Neutrophil (primary cell): Measurements from ENCODE around the gene CAPN13.

Experiments
- H3K27ac ChIP-seq: fragments of 200-600 bp; sonication (generic); 2 replicates; pipeline ENCODE4 v1.5.1; 2016; ENCODE audit warnings: mild to moderate bottlenecking, moderate library complexity
- H3K27me3 ChIP-seq: fragments of 200-600 bp; sonication (generic); 2 replicates; pipeline ENCODE4 v1.6.0; 2016; ENCODE audit warnings: mild to moderate bottlenecking
- H3K36me3 ChIP-seq: fragments of 200-600 bp; sonication (generic); 2 replicates; pipeline ENCODE4 v1.5.1; 2017
- H3K4me1 ChIP-seq, 2 experiments: fragments of 200-600 bp in 1 of 2; sonication (generic) in 1 of 2; 1 replicate in 1 of 2; 2 replicates in 1 of 2; pipeline versions ENCODE4 v1.5.1 to v1.6.1; 2013 to 2016; ENCODE audit warnings: low read depth in 1 of 2, low read length in 1 of 2, mild to moderate bottlenecking in 1 of 2, moderate library complexity in 1 of 2; ENCODE audit not compliant: control insufficient read depth in 1 of 2, insufficient read depth in 1 of 2
- H3K4me3 ChIP-seq, 2 experiments: fragments of 200-600 bp in 1 of 2; sonication (generic) in 1 of 2; 1 replicate in 1 of 2; 2 replicates in 1 of 2; pipeline ENCODE4 v1.5.1; 2013 to 2016; ENCODE audit warnings: low read depth in 1 of 2, low read length in 1 of 2, mild to moderate bottlenecking in 1 of 2, moderate library complexity in 1 of 2
- H3K9me3 ChIP-seq: fragments of 200-600 bp; sonication (generic); 2 replicates; pipeline ENCODE4 v1.5.1; 2016
- TF ChIP-seq, protein P1 (sequence below): fragments of 200-600 bp; sonication (generic); IDR thresholded peaks from 2 replicates; pipeline ENCODE4 v1.5.1; 2016; ENCODE audit warnings: antibody characterized with exemption

Gene CAPN13

DNA sequence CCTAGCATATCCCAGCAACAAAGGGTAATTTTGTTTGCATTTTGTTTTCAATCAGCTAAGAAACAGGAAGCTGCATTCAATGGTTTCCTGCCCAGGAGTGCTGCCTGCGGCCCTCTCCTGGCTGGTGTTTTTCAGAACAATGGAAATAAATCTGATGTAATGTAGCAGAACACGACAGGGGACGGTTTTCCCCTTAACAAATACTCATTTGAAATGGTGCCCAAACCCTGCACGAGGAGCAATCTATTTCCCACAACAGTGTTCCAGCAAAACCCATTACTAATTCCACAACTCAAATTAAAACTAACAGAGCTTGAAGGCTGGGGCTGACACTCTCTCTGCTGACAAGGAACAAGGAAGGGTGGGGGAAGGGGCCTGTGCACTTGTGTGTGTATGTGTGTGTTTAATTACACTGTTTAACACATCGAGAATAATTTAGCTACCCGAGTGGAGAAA is 8.7 kb downstream of the CAPN13 start:
- Histone ChIP-seq H3K9me3 (no peaks in the 10 kb centered on the region), H3K4me3 (no peak overlapping the region), H3K36me3 (no peaks in the 10 kb centered on the region), H3K27ac (no peak overlapping the region), H3K27me3 (no peaks in the 10 kb centered on the region), H3K4me1 (no peaks in the 10 kb centered on the region)
- TF ChIP-seq, protein P1, sequence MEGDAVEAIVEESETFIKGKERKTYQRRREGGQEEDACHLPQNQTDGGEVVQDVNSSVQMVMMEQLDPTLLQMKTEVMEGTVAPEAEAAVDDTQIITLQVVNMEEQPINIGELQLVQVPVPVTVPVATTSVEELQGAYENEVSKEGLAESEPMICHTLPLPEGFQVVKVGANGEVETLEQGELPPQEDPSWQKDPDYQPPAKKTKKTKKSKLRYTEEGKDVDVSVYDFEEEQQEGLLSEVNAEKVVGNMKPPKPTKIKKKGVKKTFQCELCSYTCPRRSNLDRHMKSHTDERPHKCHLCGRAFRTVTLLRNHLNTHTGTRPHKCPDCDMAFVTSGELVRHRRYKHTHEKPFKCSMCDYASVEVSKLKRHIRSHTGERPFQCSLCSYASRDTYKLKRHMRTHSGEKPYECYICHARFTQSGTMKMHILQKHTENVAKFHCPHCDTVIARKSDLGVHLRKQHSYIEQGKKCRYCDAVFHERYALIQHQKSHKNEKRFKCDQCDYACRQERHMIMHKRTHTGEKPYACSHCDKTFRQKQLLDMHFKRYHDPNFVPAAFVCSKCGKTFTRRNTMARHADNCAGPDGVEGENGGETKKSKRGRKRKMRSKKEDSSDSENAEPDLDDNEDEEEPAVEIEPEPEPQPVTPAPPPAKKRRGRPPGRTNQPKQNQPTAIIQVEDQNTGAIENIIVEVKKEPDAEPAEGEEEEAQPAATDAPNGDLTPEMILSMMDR, result no peak

DNA sequence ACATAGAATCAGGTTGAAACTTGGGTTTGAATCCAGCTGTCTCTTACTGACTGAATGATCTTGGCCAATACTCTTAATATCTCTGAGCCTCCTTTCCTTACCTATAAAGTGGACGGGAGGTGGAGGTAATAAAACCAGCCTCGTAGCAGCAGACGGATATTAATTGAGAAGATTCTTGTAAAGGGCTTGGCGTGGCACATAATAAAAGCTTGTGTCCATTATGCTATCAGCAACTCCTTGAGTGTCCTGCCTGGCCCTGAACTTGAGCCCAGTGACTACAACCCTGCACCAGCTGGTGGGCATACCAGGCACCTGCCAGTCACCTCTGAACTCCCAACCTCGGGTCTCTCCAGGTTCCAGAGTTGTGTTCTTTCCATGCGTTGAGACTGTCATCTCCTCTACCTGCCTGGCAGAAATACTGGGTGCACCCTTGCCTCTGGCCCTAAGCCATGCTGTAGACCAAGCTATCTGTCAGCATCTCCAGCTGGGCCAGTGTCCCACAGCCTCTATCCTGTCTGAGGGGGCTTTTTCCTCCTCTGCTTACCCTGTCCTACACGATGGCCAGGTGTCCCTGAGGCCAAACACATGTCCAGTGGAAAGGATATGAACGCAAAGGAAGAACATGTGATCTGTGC is 9.7 kb downstream of the CAPN13 start:
- TF ChIP-seq, protein P1, result no peak
- Histone ChIP-seq H3K9me3 (no peaks in the 10 kb centered on the region), H3K27me3 (no peaks in the 10 kb centered on the region), H3K4me3 (no peak overlapping the region), H3K4me1 (no peaks in the 10 kb centered on the region), H3K36me3 (no peaks in the 10 kb centered on the region), H3K27ac (no peak overlapping the region)

DNA sequence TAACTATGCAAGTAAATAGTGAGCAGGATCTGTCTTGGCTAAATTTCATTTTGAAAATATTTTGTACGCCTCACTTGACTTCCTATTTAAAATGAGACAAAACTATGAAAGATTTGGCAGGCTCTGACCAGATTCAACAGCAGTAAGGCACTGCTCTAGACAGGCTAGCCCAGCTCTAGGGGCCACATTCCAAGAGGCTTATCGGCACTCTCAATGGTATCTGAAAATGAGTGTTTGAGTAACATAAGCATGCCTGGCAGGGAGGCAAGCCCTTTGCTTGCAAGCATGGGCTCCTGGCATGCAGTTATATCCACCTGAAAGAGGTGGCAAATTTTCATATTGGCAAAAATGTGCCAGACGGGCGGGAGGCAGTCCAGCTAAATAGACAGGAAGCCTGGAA is 10.5 kb downstream of the CAPN13 start:
- H3K4me1 ChIP-seq, result no peaks in the 10 kb centered on the region
- H3K27ac ChIP-seq, result no peak overlapping the region
- H3K4me3 ChIP-seq, result no peak overlapping the region
- no peaks in the 10 kb centered on the region for H3K9me3 ChIP-seq
- no peaks in the 10 kb centered on the region for H3K27me3 ChIP-seq
- TF ChIP-seq, protein P1, result no peak
- H3K36me3 ChIP-seq, result no peaks in the 10 kb centered on the region

DNA sequence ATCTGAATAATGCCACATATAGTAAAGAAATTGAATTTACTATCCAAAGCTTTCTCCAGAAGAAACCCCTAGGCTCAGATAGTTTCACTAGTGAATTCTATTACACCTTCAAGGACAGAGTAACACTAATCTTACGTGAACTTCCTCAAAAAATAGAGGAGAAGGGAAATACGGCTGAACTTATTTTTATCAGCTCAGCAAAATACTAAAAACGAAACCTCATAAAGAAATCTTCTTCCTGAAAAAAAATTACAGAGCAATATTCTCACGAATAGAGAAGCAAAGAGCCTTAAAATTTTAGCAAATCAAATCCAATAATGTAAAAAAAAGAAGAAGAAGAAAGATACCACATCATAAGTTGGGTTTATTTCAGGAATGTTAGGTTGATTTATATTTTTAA is 14.7 kb downstream of the CAPN13 start:
- no peaks in the 10 kb centered on the region for H3K27me3 ChIP-seq
- no peak overlapping the region for H3K27ac ChIP-seq
- no peak overlapping the region for H3K4me3 ChIP-seq
- no peaks in the 10 kb centered on the region for H3K4me1 ChIP-seq
- no peaks in the 10 kb centered on the region for H3K9me3 ChIP-seq
- H3K36me3 ChIP-seq, result no peaks in the 10 kb centered on the region
- TF ChIP-seq, protein P1, result no peak

DNA sequence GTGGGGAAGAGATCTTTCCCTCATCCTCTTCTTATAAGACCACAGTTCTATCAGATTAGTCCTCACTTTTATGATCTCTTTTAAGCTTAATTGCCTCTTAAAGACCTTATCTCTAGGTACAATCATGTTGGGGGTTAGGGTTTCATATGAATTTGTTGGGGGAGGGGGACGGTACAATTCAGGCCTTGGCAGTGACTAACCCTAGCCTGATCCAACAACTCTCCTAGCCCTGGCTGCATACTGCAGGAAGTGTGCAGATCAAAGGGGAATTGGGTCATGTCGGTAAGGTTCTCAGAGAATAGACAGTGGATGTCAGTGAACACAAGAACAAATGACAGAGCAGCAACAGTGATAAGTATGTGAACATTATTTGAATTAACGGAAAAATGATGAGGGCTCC is 16.4 kb downstream of the CAPN13 start:
- TF ChIP-seq, protein P1, result no peak
- Histone ChIP-seq H3K9me3 (no peaks in the 10 kb centered on the region), H3K4me3 (no peak overlapping the region), H3K36me3 (no peaks in the 10 kb centered on the region), H3K4me1 (no peaks in the 10 kb centered on the region), H3K27me3 (no peaks in the 10 kb centered on the region), H3K27ac (no peak overlapping the region)
